Measurements from ENCODE around the gene SKA1.

DNA sequence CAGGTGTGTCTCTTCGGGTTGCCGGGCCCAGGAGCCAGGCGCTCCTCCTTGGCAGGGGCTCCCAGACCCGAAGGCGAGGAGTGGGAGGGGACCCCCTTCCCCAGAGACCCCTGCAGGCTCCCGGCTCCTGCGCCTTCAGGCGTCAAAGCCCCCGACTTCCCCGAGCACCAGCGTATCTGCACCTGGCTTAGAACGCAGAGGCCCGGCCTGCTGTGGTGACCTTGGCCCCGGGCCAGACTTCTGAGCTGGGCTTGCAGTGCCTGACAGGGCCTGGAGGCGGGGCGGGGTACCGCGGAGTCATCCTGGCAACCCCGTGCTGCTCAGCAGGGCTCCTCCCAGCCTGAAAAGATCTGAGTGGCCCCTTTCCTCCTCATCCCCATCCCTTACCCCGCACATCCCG is 27.0 kb downstream of the SKA1 start:
- TF ChIP-seq POLR2AphosphoS5 (IDR thresholded peaks at IDR 0.05), result no peak
- TF ChIP-seq, protein P1, sequence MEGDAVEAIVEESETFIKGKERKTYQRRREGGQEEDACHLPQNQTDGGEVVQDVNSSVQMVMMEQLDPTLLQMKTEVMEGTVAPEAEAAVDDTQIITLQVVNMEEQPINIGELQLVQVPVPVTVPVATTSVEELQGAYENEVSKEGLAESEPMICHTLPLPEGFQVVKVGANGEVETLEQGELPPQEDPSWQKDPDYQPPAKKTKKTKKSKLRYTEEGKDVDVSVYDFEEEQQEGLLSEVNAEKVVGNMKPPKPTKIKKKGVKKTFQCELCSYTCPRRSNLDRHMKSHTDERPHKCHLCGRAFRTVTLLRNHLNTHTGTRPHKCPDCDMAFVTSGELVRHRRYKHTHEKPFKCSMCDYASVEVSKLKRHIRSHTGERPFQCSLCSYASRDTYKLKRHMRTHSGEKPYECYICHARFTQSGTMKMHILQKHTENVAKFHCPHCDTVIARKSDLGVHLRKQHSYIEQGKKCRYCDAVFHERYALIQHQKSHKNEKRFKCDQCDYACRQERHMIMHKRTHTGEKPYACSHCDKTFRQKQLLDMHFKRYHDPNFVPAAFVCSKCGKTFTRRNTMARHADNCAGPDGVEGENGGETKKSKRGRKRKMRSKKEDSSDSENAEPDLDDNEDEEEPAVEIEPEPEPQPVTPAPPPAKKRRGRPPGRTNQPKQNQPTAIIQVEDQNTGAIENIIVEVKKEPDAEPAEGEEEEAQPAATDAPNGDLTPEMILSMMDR (IDR thresholded peaks at IDR 0.05), result no peak
- no peak for TF ChIP-seq POLR2A (IDR thresholded peaks at IDR 0.05)
- TF ChIP-seq EP300 (IDR thresholded peaks at IDR 0.05), result no peak

Measured in sigmoid colon (tissue), 4 donors.